Retinal pigment epithelial cell (primary cell): Measurements from ENCODE around the gene PLAAT1.

Experiments used
- DNase-seq: peaks from one replicate; pipeline ENCODE4 v3.0.0-alpha.2; 2010; ENCODE audit warnings: low read depth
- H3K4me3 ChIP-seq: 2 replicates; pipeline ENCODE4 v1.5.1; 2011; ENCODE audit warnings: mild to moderate bottlenecking, low read length, control low read depth, moderate library complexity
- CTCF ChIP-seq: conservative IDR thresholded peaks from 2 replicates; pipeline ENCODE4 v1.5.1; 2011; ENCODE audit warnings: low read depth, low read length, control low read depth, inconsistent platforms

Gene PLAAT1

GRCh38 chr3:193250492-193250891 is 9.5 kb downstream of the PLAAT1 start:
- no peak overlapping the region for H3K4me3 ChIP-seq
- DNase-seq, result no peak
- TF ChIP-seq CTCF, result no peak

- TF ChIP-seq CTCF, result no peak
- no peak overlapping the region for H3K4me3 ChIP-seq
- no peak for DNase-seq
Measured at GRCh38 chr3:193253986-193254660, 13.1 kb downstream of the PLAAT1 start.

GRCh38 chr3:193261970-193262369 is 20.9 kb downstream of the PLAAT1 start:
- no peak for TF ChIP-seq CTCF
- H3K4me3 ChIP-seq, result no peak overlapping the region
- no peak for DNase-seq

GRCh38 chr3:193262707-193263106 is 21.7 kb downstream of the PLAAT1 start:
- no peak for DNase-seq
- H3K4me3 ChIP-seq, result no peak overlapping the region
- peak; percentile 16 for TF ChIP-seq CTCF

GRCh38 chr3:193269343-193270028 is 28.5 kb downstream of the PLAAT1 start:
- TF ChIP-seq CTCF, result no peak
- H3K4me3 ChIP-seq, result no peak overlapping the region
- DNase-seq, result no peak

GRCh38 chr3:193270451-193270850 is 29.4 kb downstream of the PLAAT1 start:
- DNase-seq, result no peak
- no peak for TF ChIP-seq CTCF
- no peak overlapping the region for H3K4me3 ChIP-seq
